Left ventricle myocardium inferior (tissue), 1 donor: Measurements from ENCODE around the gene CALHM3. TPM values are rescaled to one million over a fixed set of nuclear protein-coding genes. Genes with fewer than 3 reads are reported as not detected.

Source experiments
- DNase-seq: peaks from one replicate; pipeline ENCODE4 v3.0.0-alpha.2; 2020
- H3K27ac ChIP-seq: fragments of 200-600 bp; replicated peaks from 2 replicates; pipeline ENCODE4 v1.8.0; 2021
- H3K27me3 ChIP-seq: fragments of 200-600 bp; 2 replicates; pipeline ENCODE4 v1.8.0; 2021; ENCODE audit warnings: low read depth
- H3K36me3 ChIP-seq: fragments of 200-600 bp; 2 replicates; pipeline ENCODE4 v1.8.0; 2021
- H3K4me1 ChIP-seq: fragments of 200-600 bp; 2 replicates; pipeline ENCODE4 v1.8.0; 2021
- H3K4me3 ChIP-seq: fragments of 200-600 bp; 2 replicates; pipeline ENCODE4 v1.8.0; 2021; ENCODE audit warnings: mild to moderate bottlenecking, moderate library complexity
- H3K9me3 ChIP-seq: fragments of 200-600 bp; replicated peaks from 2 replicates; pipeline ENCODE4 v1.8.0; 2021
- CTCF ChIP-seq: fragments of 200-600 bp; IDR thresholded peaks from 2 replicates; pipeline ENCODE4 v1.8.0; 2021; ENCODE audit warnings: antibody characterized with exemption, mild to moderate bottlenecking, borderline replicate concordance
- intact Hi-C: fragments of 100-400 bp; cut with micrococcal nuclease; formaldehyde crosslinking; loops from one replicate; pipeline ENCODE4 v1.11.0; 2022
- total RNA-seq: library from RNA; stranded (reverse); fragmentation: NEBNext Ultra II Directional; extraction: Animal tissue kit (Norgen Biotek cat#: 25700); gene quantifications from one replicate; pipeline ENCODE4 v1.2.1, GENCODE V29; 2021
- donor health status: DM: no; HTN: yes; CAD: no; lungs with severe emphysema.

Gene CALHM3
- total RNA-seq, 1 donor from 2014 or later, result not detected

- Histone ChIP-seq H3K36me3 (peaks cover 100% of the 10 kb centered on the region), H3K4me3 (no peak overlapping the region), H3K9me3 (no peaks in the 10 kb centered on the region), H3K27me3 (no peaks in the 10 kb centered on the region), H3K27ac (no peak overlapping the region), H3K4me1 (peaks cover 41% of the 10 kb centered on the region)
- intact Hi-C loops, result no loop called here
- TF ChIP-seq CTCF, result no peak
- no peak for DNase-seq
Measured at GRCh38 chr10:103440416-103440815, 38.6 kb downstream of the CALHM3 start.

GRCh38 chr10:103439776-103440175, 39.3 kb downstream of the CALHM3 start:
- intact Hi-C loops, result no loop called here
- H3K27me3 ChIP-seq, result no peaks in the 10 kb centered on the region
- no peak for DNase-seq
- no peak overlapping the region for H3K4me3 ChIP-seq
- peaks cover 100% of the 10 kb centered on the region for H3K36me3 ChIP-seq
- no peak for TF ChIP-seq CTCF
- peaks cover 35% of the 10 kb centered on the region for H3K4me1 ChIP-seq
- no peak overlapping the region for H3K27ac ChIP-seq
- no peaks in the 10 kb centered on the region for H3K9me3 ChIP-seq

- Histone ChIP-seq H3K36me3 (peaks cover 88% of the 10 kb centered on the region), H3K27me3 (no peaks in the 10 kb centered on the region), H3K9me3 (no peaks in the 10 kb centered on the region), H3K4me3 (no peak overlapping the region), H3K27ac (peak overlapping the region; percentile 33), H3K4me1 (peaks cover 8% of the 10 kb centered on the region)
- intact Hi-C loops, result no loop called here
- no peak for TF ChIP-seq CTCF
- peak; percentile 56 for DNase-seq
Measured at GRCh38 chr10:103433858-103434257, 45.2 kb downstream of the CALHM3 start.

- Histone ChIP-seq H3K27ac (no peak overlapping the region), H3K4me1 (peaks cover 8% of the 10 kb centered on the region), H3K4me3 (no peak overlapping the region), H3K9me3 (no peaks in the 10 kb centered on the region), H3K36me3 (peaks cover 86% of the 10 kb centered on the region), H3K27me3 (no peaks in the 10 kb centered on the region)
- TF ChIP-seq CTCF, result no peak
- no peak for DNase-seq
- intact Hi-C loops, result no loop called here
Measured at GRCh38 chr10:103431902-103432301, 47.1 kb downstream of the CALHM3 start.

- peaks cover 86% of the 10 kb centered on the region for H3K36me3 ChIP-seq
- H3K4me3 ChIP-seq, result no peak overlapping the region
- H3K9me3 ChIP-seq, result no peaks in the 10 kb centered on the region
- peaks cover 8% of the 10 kb centered on the region for H3K4me1 ChIP-seq
- H3K27me3 ChIP-seq, result no peaks in the 10 kb centered on the region
- no peak for TF ChIP-seq CTCF
- DNase-seq, result no peak
- intact Hi-C loops, result no loop called here
- no peak overlapping the region for H3K27ac ChIP-seq
Measured at GRCh38 chr10:103429647-103430046, 49.4 kb downstream of the CALHM3 start.
